ENCODE data around the gene KIF23. TPM values are rescaled to one million over a fixed set of nuclear protein-coding genes. Genes with fewer than 3 reads are reported as not detected.

The KIF23 gene
- total RNA-seq, 2 donors from 2014 or later = 1.6 to 4.3 TPM

DNA sequence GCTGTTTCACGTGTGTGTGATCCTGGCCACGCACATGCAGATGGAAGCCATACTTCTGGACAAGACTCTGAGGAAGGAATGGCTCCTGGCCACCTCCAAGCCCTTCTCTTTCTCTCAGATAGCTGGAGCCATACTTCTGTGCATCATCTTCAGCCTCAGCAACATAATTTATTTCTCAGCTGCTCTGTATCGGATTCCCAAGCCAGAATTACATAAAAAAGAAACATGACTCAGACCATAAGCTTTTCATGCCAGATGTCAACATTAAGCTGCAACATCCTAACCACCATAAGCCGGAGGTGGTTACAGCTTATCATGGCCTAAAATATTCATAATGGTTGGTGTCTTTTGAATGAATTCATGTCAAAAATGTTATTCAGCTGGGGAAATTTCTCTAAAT, 10.6 kb upstream of the KIF23 start:
- ATAC-seq = no peak
- no peak overlapping the region for H3K4me3 Mint-ChIP-seq
- DNase-seq = no peak
- peaks cover 26% of the 10 kb centered on the region for H3K27me3 Mint-ChIP-seq
- H3K36me3 Mint-ChIP-seq (ENCODE audit: low read depth) = no peaks in the 10 kb centered on the region
- no peaks in the 10 kb centered on the region for H3K9me3 ChIP-seq (ENCODE audit: control insufficient read depth, low read length, poor library complexity, severe bottlenecking)
- H3K4me1 Mint-ChIP-seq = no peaks in the 10 kb centered on the region
- no peak overlapping the region for H3K27ac Mint-ChIP-seq

DNA sequence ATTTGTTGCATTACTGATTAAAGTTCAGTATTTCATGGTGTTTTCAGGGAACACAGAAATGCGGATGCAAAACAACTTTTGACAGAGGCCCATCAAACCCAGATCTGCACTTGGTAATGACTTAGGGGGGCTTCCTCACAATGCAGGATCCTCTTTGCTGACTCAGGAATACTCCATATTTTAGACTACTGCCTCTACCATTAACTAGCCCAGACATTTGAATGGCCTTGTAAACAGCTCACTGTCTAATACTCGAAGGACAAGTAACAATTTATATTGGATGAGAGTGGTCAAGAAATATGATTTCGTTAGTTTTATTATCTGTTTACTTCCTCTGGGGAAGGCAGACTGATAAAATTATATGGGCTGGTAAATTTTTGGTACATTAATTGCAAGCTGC, 9.0 kb upstream of the KIF23 start:
- Mint-ChIP-seq H3K27ac (no peak overlapping the region), H3K4me1 (no peaks in the 10 kb centered on the region), H3K27me3 (peaks cover 26% of the 10 kb centered on the region), H3K4me3 (no peak overlapping the region), H3K36me3 (ENCODE audit: low read depth) (no peaks in the 10 kb centered on the region)
- DNase-seq (no peak), ATAC-seq (no peak)
- no peaks in the 10 kb centered on the region for H3K9me3 ChIP-seq (ENCODE audit: control insufficient read depth, low read length, poor library complexity, severe bottlenecking)

DNA sequence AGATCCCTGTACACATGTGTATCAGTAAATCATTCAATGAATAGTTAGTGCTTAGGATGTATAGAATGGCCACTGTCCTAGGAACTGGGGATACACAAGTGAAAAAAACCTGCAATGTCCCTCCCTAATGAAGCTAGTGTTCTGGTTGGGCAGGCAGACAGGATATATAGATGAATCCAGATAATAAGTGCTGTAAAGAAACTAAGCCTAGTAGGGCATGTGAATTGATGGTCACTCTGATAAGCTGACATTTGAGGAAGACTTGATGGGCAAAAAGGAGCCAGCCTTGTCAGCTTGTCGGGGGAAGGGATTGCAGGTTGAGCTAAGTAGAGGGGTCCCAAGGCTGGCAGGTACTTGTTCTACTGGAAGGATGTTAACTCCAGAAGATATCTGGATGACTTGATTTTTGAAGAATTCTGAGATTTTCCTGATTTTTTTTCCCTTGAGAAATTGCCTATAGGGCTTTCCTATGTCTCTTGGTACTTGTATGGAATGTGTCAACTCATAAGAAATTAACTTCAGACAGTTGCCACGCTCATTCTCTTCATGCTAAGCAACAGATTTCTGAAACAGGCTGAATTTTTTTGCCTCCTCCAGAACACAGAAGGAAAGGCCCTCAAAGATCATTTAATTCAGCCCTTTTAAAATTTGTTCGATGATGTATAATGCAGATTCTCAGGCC, 6.3 kb upstream of the KIF23 start:
- ATAC-seq (no peak), DNase-seq (no peak)
- Mint-ChIP-seq H3K27me3 (peaks cover 26% of the 10 kb centered on the region), H3K27ac (no peak overlapping the region), H3K36me3 (ENCODE audit: low read depth) (no peaks in the 10 kb centered on the region), H3K4me3 (no peak overlapping the region), H3K4me1 (no peaks in the 10 kb centered on the region)
- H3K9me3 ChIP-seq (ENCODE audit: control insufficient read depth, low read length, poor library complexity, severe bottlenecking) = no peaks in the 10 kb centered on the region

DNA sequence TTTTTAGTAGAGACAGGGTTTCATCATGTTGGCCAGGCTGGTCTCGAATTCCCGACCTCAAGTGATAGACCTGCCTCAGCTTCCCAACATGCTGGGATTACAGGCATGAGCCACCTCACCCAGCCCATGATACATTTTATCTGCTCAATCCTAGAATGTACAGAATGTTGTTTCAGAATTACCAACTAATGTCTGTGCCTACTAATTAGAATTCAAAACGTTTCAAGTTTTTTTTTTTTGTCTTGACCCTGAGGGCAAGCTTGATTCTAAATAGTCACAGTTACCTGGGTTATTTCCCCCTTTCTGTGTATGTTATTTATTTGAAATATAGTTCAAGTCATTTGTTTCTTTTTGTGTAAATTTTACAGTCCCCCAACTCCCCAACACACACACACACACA, 5.3 kb upstream of the KIF23 start:
- no peaks in the 10 kb centered on the region for H3K9me3 ChIP-seq (ENCODE audit: control insufficient read depth, low read length, poor library complexity, severe bottlenecking)
- H3K27me3 Mint-ChIP-seq = peaks cover 20% of the 10 kb centered on the region
- H3K27ac Mint-ChIP-seq = no peak overlapping the region
- no peaks in the 10 kb centered on the region for H3K36me3 Mint-ChIP-seq (ENCODE audit: low read depth)
- H3K4me1 Mint-ChIP-seq = peaks cover 4% of the 10 kb centered on the region
- no peak overlapping the region for H3K4me3 Mint-ChIP-seq
- no peak for DNase-seq
- ATAC-seq = no peak

DNA sequence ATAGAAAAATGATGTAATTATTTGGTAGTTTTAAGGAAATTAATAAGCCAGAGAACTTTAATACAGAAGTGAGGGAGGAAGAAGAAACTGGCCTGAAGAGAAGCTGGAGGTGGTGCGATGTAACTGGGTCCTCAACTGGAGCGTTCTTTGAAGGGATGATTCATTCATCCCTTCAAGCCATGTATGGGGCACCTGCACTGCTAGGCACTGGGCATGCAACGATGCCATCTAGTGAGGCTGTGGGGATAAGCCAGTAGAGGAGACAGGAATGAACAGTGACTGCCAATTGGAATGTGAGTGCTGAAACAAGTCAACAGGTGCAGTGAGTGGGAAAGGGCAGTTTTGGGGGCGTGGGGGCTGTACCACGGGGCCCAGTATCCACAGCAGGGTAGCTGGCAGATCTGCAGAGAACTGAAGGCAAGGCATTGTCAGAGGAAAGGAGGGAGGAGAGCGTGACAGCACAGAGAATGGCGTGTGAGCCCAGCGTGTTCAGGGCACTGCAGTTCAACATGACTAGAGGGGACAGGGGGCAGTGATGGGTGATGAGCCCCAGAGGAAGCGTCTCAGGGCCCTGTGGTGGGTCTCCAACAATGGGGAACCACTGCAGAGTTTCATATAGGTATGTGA, 3.8 kb upstream of the KIF23 start:
- Mint-ChIP-seq H3K27ac (no peak overlapping the region), H3K36me3 (ENCODE audit: low read depth) (no peaks in the 10 kb centered on the region), H3K27me3 (peaks cover 11% of the 10 kb centered on the region), H3K4me3 (no peak overlapping the region), H3K4me1 (peaks cover 12% of the 10 kb centered on the region)
- DNase-seq = no peak
- ATAC-seq = no peak
- H3K9me3 ChIP-seq (ENCODE audit: control insufficient read depth, low read length, poor library complexity, severe bottlenecking) = no peaks in the 10 kb centered on the region

DNA sequence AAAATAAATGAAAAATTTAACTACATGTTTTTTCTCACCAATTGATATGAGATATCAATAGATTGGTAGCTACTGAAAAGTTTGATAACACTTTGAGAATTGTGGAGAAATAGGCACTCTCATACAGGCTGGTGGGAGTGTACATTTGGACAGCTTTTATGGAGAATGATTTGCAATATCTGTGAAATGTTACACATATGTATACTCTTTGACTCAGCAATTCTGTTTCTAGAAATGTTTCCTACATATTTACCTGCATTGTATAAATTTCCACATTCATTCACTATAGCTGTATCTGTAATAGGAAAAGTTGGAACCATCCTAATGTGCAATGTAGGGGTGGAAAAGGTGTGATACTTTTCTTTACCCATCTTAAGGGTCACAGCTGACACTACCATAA, 1.9 kb upstream of the KIF23 start:
- H3K27ac Mint-ChIP-seq = peak overlapping the region; percentile 34
- H3K27me3 Mint-ChIP-seq = peaks cover 7% of the 10 kb centered on the region
- no peaks in the 10 kb centered on the region for H3K9me3 ChIP-seq (ENCODE audit: control insufficient read depth, low read length, poor library complexity, severe bottlenecking)
- DNase-seq = no peak
- no peak overlapping the region for H3K4me3 Mint-ChIP-seq
- peaks cover 12% of the 10 kb centered on the region for H3K4me1 Mint-ChIP-seq
- ATAC-seq = no peak
- H3K36me3 Mint-ChIP-seq (ENCODE audit: low read depth) = no peaks in the 10 kb centered on the region

DNA sequence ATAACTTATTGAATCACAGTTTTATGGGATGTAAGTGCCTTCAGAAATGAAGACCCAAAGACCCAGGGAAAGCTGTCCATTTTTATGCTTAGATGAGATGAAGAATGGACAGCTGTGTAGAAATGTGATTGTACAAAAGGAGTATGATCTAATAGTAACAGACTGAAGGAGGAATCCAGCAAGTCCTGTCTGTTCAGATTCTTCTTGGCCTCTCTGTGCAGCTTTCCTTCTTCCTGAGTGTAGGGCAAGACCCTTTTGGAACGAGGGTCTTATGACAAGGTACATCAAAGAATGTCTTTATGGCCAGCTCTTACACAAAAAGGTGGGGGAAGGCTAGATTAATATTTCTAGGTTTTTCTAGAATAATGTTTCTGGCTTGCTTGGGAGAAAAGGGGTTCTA, 1.4 kb upstream of the KIF23 start:
- Mint-ChIP-seq H3K27me3 (peaks cover 4% of the 10 kb centered on the region), H3K36me3 (ENCODE audit: low read depth) (no peaks in the 10 kb centered on the region), H3K4me1 (peaks cover 12% of the 10 kb centered on the region), H3K27ac (no peak overlapping the region), H3K4me3 (no peak overlapping the region)
- DNase-seq = no peak
- no peaks in the 10 kb centered on the region for H3K9me3 ChIP-seq (ENCODE audit: control insufficient read depth, low read length, poor library complexity, severe bottlenecking)
- ATAC-seq = no peak

DNA sequence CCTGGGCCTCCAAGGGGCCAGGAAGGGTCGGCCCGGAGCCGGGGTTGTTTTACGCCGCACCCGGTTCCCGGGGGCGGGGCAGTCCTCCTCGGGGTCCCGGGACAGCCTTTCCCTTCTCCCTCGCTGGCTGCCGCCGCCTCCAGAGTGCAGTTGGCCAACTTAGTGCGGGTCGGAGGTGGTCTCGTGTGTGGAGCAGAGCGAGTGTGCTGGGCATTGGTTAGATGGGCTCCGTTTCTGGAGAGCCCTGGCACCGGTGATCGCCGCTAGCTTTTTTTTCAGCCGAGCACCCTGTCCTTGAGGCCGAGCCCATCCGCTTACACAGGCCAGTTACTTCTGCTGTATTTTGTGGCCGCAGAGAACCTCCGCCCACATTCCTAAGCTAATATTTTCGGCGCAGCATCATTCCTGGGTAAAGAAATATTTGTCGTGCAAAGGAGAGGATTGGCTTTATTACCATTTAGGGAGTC, 585 bp downstream of the KIF23 start:
- Mint-ChIP-seq H3K4me3 (peak overlapping the region; percentile 75), H3K4me1 (peaks cover 17% of the 10 kb centered on the region), H3K27me3 (peaks cover 6% of the 10 kb centered on the region), H3K36me3 (ENCODE audit: low read depth) (peaks cover 2% of the 10 kb centered on the region), H3K27ac (no peak overlapping the region)
- no peaks in the 10 kb centered on the region for H3K9me3 ChIP-seq (ENCODE audit: control insufficient read depth, low read length, poor library complexity, severe bottlenecking)
- no peak for ATAC-seq
- DNase-seq = no peak

DNA sequence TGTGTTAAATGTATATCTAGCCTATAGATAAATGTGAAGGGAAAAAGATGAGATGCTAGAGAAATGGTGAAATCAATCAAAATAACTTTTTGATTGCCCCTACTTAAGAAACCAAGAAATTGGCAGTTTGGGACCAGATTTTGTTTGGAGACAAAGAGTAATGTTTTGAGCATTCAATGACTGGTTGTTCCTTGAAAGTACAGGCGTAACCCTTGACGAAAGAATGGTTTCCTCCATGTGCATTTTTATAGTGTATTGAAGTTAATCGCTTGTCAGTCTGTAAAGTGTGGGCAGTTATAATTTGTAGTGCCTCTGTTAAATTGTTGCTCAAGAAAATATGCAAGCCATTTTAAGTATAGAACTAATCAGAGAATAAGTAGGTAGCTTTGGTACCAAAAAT, 1.2 kb downstream of the KIF23 start:
- no peak for DNase-seq
- no peak overlapping the region for H3K27ac Mint-ChIP-seq
- H3K9me3 ChIP-seq (ENCODE audit: control insufficient read depth, low read length, poor library complexity, severe bottlenecking) = no peaks in the 10 kb centered on the region
- H3K36me3 Mint-ChIP-seq (ENCODE audit: low read depth) = peaks cover 2% of the 10 kb centered on the region
- no peak for ATAC-seq
- peaks cover 6% of the 10 kb centered on the region for H3K27me3 Mint-ChIP-seq
- peak overlapping the region; percentile 75 for H3K4me3 Mint-ChIP-seq
- peaks cover 17% of the 10 kb centered on the region for H3K4me1 Mint-ChIP-seq

DNA sequence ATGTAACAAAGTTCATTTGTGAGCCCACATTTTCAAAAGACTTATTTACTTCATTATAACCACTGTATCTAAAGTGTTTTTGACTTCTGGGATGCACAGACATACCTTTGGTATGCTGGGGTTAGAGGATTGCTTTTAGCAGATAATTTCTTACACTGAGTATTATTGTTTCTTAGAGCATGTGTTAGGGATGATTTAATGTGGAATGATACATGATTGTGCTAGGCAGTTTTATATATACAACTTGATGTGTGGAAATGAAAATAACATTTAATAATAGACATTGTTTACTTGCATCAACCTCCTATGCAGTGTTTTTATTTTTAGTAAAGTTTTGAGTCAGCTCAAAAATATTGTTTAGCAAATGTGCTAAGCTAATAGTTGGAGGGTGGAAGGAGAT, 3.4 kb downstream of the KIF23 start:
- peaks cover 2% of the 10 kb centered on the region for H3K36me3 Mint-ChIP-seq (ENCODE audit: low read depth)
- peak overlapping the region; percentile 14 for H3K27ac Mint-ChIP-seq
- peaks cover 6% of the 10 kb centered on the region for H3K27me3 Mint-ChIP-seq
- no peak for ATAC-seq
- H3K9me3 ChIP-seq (ENCODE audit: control insufficient read depth, low read length, poor library complexity, severe bottlenecking) = no peaks in the 10 kb centered on the region
- no peak overlapping the region for H3K4me3 Mint-ChIP-seq
- no peak for DNase-seq
- H3K4me1 Mint-ChIP-seq = peaks cover 17% of the 10 kb centered on the region

DNA sequence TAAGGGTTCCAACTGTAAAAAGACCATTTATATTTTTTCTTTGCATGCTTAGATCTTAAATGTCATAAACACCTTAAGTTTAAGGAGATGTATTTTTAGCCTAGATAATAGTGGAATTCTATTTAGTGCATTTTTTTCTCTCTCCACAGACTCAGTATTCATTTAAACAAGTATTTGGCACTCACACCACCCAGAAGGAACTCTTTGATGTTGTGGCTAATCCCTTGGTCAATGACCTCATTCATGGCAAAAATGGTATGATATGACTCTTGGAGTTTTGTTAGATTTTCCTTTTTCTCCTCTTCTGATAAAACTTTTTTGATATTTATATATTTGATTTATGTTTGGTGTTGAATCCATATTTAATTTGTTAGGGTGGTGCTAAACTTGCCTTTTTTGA, 7.3 kb downstream of the KIF23 start:
- H3K36me3 Mint-ChIP-seq (ENCODE audit: low read depth) = peaks cover 2% of the 10 kb centered on the region

DNA sequence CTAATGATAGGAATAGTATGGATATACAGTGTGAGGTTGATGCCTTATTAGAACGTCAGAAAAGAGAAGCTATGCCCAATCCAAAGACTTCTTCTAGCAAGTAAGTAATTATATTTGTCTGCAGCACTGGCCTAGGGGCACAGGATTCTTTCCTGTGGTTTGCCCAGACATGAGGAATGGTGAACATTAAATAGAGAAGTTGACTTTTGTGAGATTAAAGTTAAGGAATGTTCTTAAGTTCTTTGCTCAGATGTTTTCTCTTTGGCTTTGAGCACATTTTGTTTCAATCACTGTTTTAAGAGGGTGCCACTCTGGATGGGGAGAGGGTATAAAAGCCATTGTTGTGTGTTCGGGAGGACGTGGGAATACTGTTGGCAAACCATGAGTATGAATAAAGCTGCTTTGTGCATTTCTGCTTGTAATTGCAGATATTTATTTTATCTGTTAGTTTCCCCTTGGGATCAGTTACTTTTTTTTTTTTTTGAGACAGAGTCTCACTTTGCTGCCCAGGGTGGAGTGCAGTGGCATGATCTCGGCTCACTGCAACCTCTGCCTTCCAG, 8.3 kb downstream of the KIF23 start:
- ATAC-seq (no peak), DNase-seq (no peak)
- H3K9me3 ChIP-seq (ENCODE audit: control insufficient read depth, low read length, poor library complexity, severe bottlenecking) = no peaks in the 10 kb centered on the region
- Mint-ChIP-seq H3K4me3 (no peak overlapping the region), H3K27me3 (peaks cover 6% of the 10 kb centered on the region), H3K27ac (no peak overlapping the region), H3K36me3 (ENCODE audit: low read depth) (peaks cover 2% of the 10 kb centered on the region), H3K4me1 (peaks cover 5% of the 10 kb centered on the region)

More for the DNA sequence above, 7.3 kb downstream of the KIF23 start:
- peaks cover 5% of the 10 kb centered on the region for H3K4me1 Mint-ChIP-seq
- H3K4me3 Mint-ChIP-seq = no peak overlapping the region
- ATAC-seq (no peak), DNase-seq (no peak)
- H3K27ac Mint-ChIP-seq = no peak overlapping the region
- no peaks in the 10 kb centered on the region for H3K9me3 ChIP-seq (ENCODE audit: control insufficient read depth, low read length, poor library complexity, severe bottlenecking)
- H3K27me3 Mint-ChIP-seq = peaks cover 6% of the 10 kb centered on the region

DNA sequence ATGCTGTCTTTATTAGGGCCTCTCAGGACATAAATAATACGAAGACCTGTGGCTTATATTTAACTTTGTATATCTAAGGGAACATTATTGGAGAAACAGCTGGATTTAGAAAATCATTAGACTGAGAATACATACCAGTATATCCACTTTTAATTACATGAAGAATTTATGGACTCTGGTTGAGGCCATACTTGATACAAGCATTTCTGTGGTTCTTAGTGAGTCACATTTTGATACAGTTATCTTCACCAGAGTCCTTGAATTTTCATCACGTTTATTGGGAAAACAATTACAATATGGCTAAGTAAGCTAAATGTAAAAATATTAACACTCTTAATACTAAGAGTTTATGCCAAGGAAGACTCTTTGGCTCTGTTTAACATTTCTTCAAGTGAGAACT, 9.9 kb downstream of the KIF23 start:
- ATAC-seq = no peak
- DNase-seq = no peak
- no peak overlapping the region for H3K4me3 Mint-ChIP-seq
- no peaks in the 10 kb centered on the region for H3K9me3 ChIP-seq (ENCODE audit: control insufficient read depth, low read length, poor library complexity, severe bottlenecking)
- no peaks in the 10 kb centered on the region for H3K27me3 Mint-ChIP-seq
- H3K27ac Mint-ChIP-seq = no peak overlapping the region
- H3K36me3 Mint-ChIP-seq (ENCODE audit: low read depth) = peaks cover 2% of the 10 kb centered on the region
- no peaks in the 10 kb centered on the region for H3K4me1 Mint-ChIP-seq

Data from T-helper 17 cell (primary cell).